ENCODE measurements around the gene SLC25A47.

The SLC25A47 gene

DNA sequence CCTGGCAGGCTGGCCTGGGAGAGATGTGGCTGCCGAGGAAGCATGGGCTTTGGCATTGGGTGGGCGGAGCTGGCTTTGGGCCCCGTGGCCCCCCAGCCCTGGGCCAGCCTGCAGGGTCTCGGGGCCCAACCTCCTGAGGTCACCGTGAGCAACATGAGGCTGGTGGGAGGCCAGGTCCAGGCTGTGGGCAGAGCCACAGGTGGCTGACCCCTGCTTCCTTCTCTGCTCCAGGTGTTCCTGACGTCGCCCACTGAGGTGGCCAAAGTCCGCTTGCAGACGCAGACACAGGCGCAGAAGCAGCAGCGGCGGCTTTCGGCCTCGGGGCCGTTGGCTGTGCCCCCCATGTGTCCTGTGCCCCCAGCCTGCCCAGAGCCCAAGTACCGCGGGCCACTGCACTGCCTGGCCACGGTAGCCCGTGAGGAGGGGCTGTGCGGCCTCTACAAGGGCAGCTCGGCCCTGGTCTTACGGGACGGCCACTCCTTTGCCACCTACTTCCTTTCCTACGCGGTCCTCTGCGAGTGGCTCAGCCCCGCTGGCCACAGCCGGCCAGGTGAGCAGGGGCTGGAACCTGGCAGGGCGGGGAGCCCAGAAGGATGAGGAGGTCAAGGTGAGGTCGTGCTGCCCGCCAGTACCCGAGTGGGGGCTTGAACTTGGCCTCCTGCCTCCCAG lies 5.5 kb downstream of the SLC25A47 start:
- H3K27ac ChIP-seq (ENCODE audit: low read length) = no peak overlapping the region
- TF ChIP-seq EZH2 (optimal IDR thresholded peaks at IDR 0.05; ENCODE audit: low read depth, low read length) = no peak
- no peak for TF ChIP-seq EZH2phosphoT487 (IDR thresholded peaks at IDR 0.05; ENCODE audit: low read length)
- TF ChIP-seq, protein P1, sequence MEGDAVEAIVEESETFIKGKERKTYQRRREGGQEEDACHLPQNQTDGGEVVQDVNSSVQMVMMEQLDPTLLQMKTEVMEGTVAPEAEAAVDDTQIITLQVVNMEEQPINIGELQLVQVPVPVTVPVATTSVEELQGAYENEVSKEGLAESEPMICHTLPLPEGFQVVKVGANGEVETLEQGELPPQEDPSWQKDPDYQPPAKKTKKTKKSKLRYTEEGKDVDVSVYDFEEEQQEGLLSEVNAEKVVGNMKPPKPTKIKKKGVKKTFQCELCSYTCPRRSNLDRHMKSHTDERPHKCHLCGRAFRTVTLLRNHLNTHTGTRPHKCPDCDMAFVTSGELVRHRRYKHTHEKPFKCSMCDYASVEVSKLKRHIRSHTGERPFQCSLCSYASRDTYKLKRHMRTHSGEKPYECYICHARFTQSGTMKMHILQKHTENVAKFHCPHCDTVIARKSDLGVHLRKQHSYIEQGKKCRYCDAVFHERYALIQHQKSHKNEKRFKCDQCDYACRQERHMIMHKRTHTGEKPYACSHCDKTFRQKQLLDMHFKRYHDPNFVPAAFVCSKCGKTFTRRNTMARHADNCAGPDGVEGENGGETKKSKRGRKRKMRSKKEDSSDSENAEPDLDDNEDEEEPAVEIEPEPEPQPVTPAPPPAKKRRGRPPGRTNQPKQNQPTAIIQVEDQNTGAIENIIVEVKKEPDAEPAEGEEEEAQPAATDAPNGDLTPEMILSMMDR (IDR thresholded peaks at IDR 0.05; ENCODE audit: low read length) = no peak
- H2AFZ ChIP-seq (ENCODE audit: low read length) = no peak overlapping the region
- H3K27me3 ChIP-seq (replicated peaks; ENCODE audit: insufficient read depth, low read length) = no peaks in the 10 kb centered on the region
- H3K4me3 ChIP-seq (ENCODE audit: low read length) = no peak overlapping the region
- H3K9me2 ChIP-seq (replicated peaks; ENCODE audit: insufficient read depth, low read length) = no peaks in the 10 kb centered on the region
- H3K36me3 ChIP-seq (replicated peaks; ENCODE audit: insufficient read depth, low read length) = no peaks in the 10 kb centered on the region
- H3K4me1 ChIP-seq (ENCODE audit: low read length) = no peaks in the 10 kb centered on the region
- H3K79me2 ChIP-seq (ENCODE audit: low read length) = no peaks in the 10 kb centered on the region
- no peaks in the 10 kb centered on the region for H3F3A ChIP-seq (ENCODE audit: insufficient read depth, low read length)
- H3K9ac ChIP-seq (ENCODE audit: low read length) = no peak overlapping the region
- H4K20me1 ChIP-seq (ENCODE audit: insufficient read depth, low read length) = no peaks in the 10 kb centered on the region
- no peaks in the 10 kb centered on the region for H3K9me3 ChIP-seq (replicated peaks; ENCODE audit: insufficient read depth, low read length)
- no peak for DNase-seq
- H3K4me2 ChIP-seq (ENCODE audit: low read depth, low read length) = no peak overlapping the region

- Histone ChIP-seq H3K4me1 (ENCODE audit: low read length) (no peaks in the 10 kb centered on the region), H3K4me2 (ENCODE audit: low read depth, low read length) (no peak overlapping the region), H3K9ac (ENCODE audit: low read length) (no peak overlapping the region), H2AFZ (ENCODE audit: low read length) (no peak overlapping the region), H3K9me3 (replicated peaks; ENCODE audit: insufficient read depth, low read length) (no peaks in the 10 kb centered on the region), H3K27ac (ENCODE audit: low read length) (no peak overlapping the region), H3K9me2 (replicated peaks; ENCODE audit: insufficient read depth, low read length) (no peaks in the 10 kb centered on the region), H4K20me1 (ENCODE audit: insufficient read depth, low read length) (no peaks in the 10 kb centered on the region), H3K27me3 (replicated peaks; ENCODE audit: insufficient read depth, low read length) (no peaks in the 10 kb centered on the region), H3K36me3 (replicated peaks; ENCODE audit: insufficient read depth, low read length) (no peaks in the 10 kb centered on the region), H3K79me2 (ENCODE audit: low read length) (no peaks in the 10 kb centered on the region), H3K4me3 (ENCODE audit: low read length) (no peak overlapping the region), H3F3A (ENCODE audit: insufficient read depth, low read length) (no peaks in the 10 kb centered on the region)
- DNase-seq = no peak
- TF ChIP-seq EZH2 (optimal IDR thresholded peaks at IDR 0.05; ENCODE audit: low read depth, low read length) (no peak), EZH2phosphoT487 (IDR thresholded peaks at IDR 0.05; ENCODE audit: low read length) (no peak)
- TF ChIP-seq, protein P1 (IDR thresholded peaks at IDR 0.05; ENCODE audit: low read length) = no peak
These were observed 6.3 kb downstream of the SLC25A47 start for GRCh38 chr14:100329233-100330006.

GRCh38 chr14:100330007-100330344 lies 6.8 kb downstream of the SLC25A47 start:
- H3F3A ChIP-seq (ENCODE audit: insufficient read depth, low read length) = no peaks in the 10 kb centered on the region
- H3K9ac ChIP-seq (ENCODE audit: low read length) = no peak overlapping the region
- no peaks in the 10 kb centered on the region for H3K79me2 ChIP-seq (ENCODE audit: low read length)
- no peaks in the 10 kb centered on the region for H3K36me3 ChIP-seq (replicated peaks; ENCODE audit: insufficient read depth, low read length)
- no peak overlapping the region for H3K4me3 ChIP-seq (ENCODE audit: low read length)
- TF ChIP-seq EZH2phosphoT487 (IDR thresholded peaks at IDR 0.05; ENCODE audit: low read length) = no peak
- TF ChIP-seq, protein P1 (IDR thresholded peaks at IDR 0.05; ENCODE audit: low read length) = no peak
- H3K9me3 ChIP-seq (replicated peaks; ENCODE audit: insufficient read depth, low read length) = no peaks in the 10 kb centered on the region
- H3K4me1 ChIP-seq (ENCODE audit: low read length) = no peaks in the 10 kb centered on the region
- no peaks in the 10 kb centered on the region for H4K20me1 ChIP-seq (ENCODE audit: insufficient read depth, low read length)
- no peak overlapping the region for H3K27ac ChIP-seq (ENCODE audit: low read length)
- no peaks in the 10 kb centered on the region for H3K9me2 ChIP-seq (replicated peaks; ENCODE audit: insufficient read depth, low read length)
- H3K27me3 ChIP-seq (replicated peaks; ENCODE audit: insufficient read depth, low read length) = no peaks in the 10 kb centered on the region
- DNase-seq = no peak
- H2AFZ ChIP-seq (ENCODE audit: low read length) = no peak overlapping the region
- H3K4me2 ChIP-seq (ENCODE audit: low read depth, low read length) = no peak overlapping the region

Data from MM.1S (cell line).